Epithelial cell of esophagus (primary cell): ENCODE measurements around the gene ACKR3.

Source experiments
- DNase-seq: peaks from one replicate; pipeline ENCODE4 v3.0.0; 2010; ENCODE audit warnings: low read depth
- H3K4me3 ChIP-seq: 2 replicates; pipeline ENCODE4 v1.5.1; 2011; ENCODE audit warnings: mild to moderate bottlenecking, low read length, control low read depth
- CTCF ChIP-seq: IDR thresholded peaks from 2 replicates; pipeline ENCODE4 v1.5.1; 2011; ENCODE audit warnings: low read depth, mild to moderate bottlenecking, low read length, control low read depth, inconsistent platforms; ENCODE audit not compliant: insufficient read depth; ENCODE audit errors: missing control alignments

ACKR3 gene

GRCh38 chr2:236614551-236614950, 44.9 kb downstream of the ACKR3 start:
- no peak for TF ChIP-seq CTCF
- no peak for DNase-seq
- H3K4me3 ChIP-seq = no peak overlapping the region

DNA sequence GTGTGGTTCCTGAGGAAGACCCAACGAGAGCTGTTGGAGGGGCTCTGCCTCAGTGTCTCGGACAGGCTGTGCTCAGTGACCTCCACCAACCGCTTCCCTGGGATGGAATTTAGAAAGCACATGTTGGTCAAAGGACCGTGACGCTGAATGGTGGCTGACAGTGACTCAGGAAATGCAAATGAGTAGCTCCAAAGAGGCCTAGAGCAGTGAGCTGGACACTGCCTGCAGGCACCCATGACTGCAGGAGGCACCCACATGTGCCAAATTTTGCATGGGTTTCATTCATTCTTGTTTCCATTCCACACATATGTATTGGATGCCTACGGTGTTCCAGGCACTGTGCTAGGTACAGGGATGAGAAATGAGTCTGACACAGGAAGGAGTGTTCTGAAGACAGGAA, 46.4 kb downstream of the ACKR3 start:
- no peak for DNase-seq

GRCh38 chr2:236616624-236617023, 47.0 kb downstream of the ACKR3 start:
- DNase-seq = no peak
- H3K4me3 ChIP-seq = no peak overlapping the region
- no peak for TF ChIP-seq CTCF

More for the DNA sequence above, 46.4 kb downstream of the ACKR3 start:
- no peak for TF ChIP-seq CTCF
- H3K4me3 ChIP-seq = no peak overlapping the region

DNA sequence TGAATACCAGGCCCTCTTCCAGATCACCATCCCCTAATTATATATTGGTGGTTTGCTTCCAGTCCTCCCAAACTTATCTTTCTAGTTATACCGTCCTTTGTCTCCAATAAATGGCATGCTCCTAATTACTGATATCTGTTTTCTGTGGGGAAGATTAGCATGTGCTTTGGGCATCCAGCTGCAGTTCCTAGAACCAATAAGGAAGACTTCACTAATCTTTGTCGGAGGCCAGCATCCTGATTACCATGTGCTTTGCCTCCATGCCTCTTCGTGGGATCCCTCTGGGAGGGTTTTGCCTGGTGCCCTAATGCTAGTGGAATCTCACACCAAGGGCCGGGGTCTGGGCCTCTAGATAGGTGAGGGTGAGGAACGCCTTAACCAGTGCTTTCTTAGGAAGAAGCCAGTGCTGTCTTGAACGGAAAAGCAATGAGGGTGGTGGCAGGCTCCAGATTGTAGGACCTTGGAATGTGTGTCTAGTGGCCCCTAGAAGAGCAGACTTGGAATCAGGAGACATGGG, 47.7 kb downstream of the ACKR3 start:
- no peak for DNase-seq
- no peak overlapping the region for H3K4me3 ChIP-seq
- no peak for TF ChIP-seq CTCF

DNA sequence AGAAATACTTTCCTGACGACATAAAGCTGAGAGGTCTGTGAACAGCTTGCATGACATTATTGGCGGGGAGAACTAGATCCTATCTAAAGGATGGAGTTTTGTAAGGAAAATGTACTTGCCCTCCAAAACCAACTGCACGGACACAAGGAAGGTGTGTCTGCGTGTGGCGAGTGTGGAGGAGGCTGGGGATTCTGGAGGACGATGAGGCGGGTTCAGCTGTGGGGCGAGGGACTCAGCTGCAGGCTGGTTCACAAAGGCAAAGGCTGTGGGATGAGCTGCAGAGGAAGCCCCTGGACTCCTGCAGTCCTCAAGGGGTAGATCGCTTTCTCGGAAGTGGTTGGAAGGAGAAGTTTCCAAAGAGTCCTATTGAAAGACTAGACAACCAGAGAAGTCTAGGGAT, 48.2 kb downstream of the ACKR3 start:
- no peak overlapping the region for H3K4me3 ChIP-seq
- DNase-seq = no peak
- TF ChIP-seq CTCF = no peak

- no peak overlapping the region for H3K4me3 ChIP-seq
- no peak for DNase-seq
- no peak for TF ChIP-seq CTCF
These were observed 48.7 kb downstream of the ACKR3 start for GRCh38 chr2:236618370-236618769.

GRCh38 chr2:236619910-236620612, 50.4 kb downstream of the ACKR3 start:
- TF ChIP-seq CTCF = no peak
- H3K4me3 ChIP-seq = no peak overlapping the region
- DNase-seq = no peak
